Adipocyte (in vitro differentiated cells): Measurements from ENCODE around the gene LIPE.

Experiments used
- DNase-seq: peaks from one replicate; pipeline ENCODE4 v3.0.0-alpha.2; 2015; ENCODE audit warnings: low read depth
- H3K27me3 ChIP-seq: replicated peaks from 2 replicates; pipeline ENCODE4 v1.7.0; 2013; ENCODE audit warnings: mild to moderate bottlenecking, low read length, moderate library complexity; ENCODE audit not compliant: control insufficient read depth, insufficient read depth
- H3K36me3 ChIP-seq: 2 replicates; pipeline ENCODE4 v1.7.0; 2013; ENCODE audit warnings: low read length, mild to moderate bottlenecking, moderate library complexity; ENCODE audit not compliant: control insufficient read depth, insufficient read depth, severe bottlenecking
- H3K4me1 ChIP-seq: 2 replicates; pipeline ENCODE4 v1.7.0; 2013; ENCODE audit warnings: mild to moderate bottlenecking, low read length, moderate library complexity; ENCODE audit not compliant: control insufficient read depth, insufficient read depth
- H3K4me3 ChIP-seq: 2 replicates; pipeline ENCODE4 v1.7.0; 2013; ENCODE audit warnings: mild to moderate bottlenecking, low read length, moderate library complexity
- H3K9ac ChIP-seq: 2 replicates; pipeline ENCODE4 v1.7.0; 2013; ENCODE audit warnings: mild to moderate bottlenecking, low read length, moderate library complexity
- H3K9me3 ChIP-seq: 2 replicates; pipeline ENCODE4 v1.7.0; 2013; ENCODE audit warnings: mild to moderate bottlenecking, low read length, moderate library complexity; ENCODE audit not compliant: control insufficient read depth

The LIPE gene

DNA sequence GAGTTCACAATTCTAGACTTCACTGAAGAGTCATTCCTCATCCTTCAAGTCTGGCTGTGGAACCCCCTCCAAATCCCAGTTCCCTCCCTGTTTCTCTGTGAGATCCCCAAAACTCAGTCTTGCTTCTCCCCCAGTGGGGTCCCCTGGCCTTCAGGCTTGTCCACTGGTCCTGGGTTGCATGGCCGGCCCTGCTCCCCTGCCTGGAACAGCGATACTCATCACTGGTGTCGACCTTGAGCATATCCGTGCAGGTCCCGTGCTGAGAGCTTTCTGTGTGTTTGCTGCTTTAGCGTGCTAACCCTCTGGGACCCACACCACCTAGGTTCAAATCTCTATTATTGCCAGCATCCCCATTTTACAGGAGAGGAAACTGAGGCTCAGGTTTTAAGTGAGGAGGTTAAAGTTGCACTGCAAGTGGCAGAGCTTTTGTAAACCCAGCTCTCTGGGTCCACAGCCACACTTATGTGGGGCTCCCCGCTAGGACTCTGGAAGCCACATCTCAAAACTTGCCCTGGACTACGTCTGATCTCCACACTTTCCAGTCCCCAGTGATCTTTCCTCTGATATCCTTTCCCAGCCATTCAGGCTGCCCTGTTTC, 15.5 kb downstream of the LIPE start:
- H3K4me1 ChIP-seq, result peaks cover 18% of the 10 kb centered on the region
- no peaks in the 10 kb centered on the region for H3K9me3 ChIP-seq
- peaks cover 43% of the 10 kb centered on the region for H3K36me3 ChIP-seq
- DNase-seq, result no peak
- peak overlapping the region; percentile 89 for H3K9ac ChIP-seq
- no peaks in the 10 kb centered on the region for H3K27me3 ChIP-seq
- peak overlapping the region; percentile 83 for H3K4me3 ChIP-seq

- peak overlapping the region; percentile 89 for H3K9ac ChIP-seq
- H3K4me3 ChIP-seq, result peak overlapping the region; percentile 83
- H3K36me3 ChIP-seq, result peaks cover 56% of the 10 kb centered on the region
- DNase-seq, result no peak
- peaks cover 25% of the 10 kb centered on the region for H3K4me1 ChIP-seq
- H3K9me3 ChIP-seq, result no peaks in the 10 kb centered on the region
- H3K27me3 ChIP-seq, result no peaks in the 10 kb centered on the region
Observed at GRCh38 chr19:42410371-42410770, 16.8 kb downstream of the LIPE start.

GRCh38 chr19:42409477-42409876, 17.7 kb downstream of the LIPE start:
- Histone ChIP-seq H3K27me3 (no peaks in the 10 kb centered on the region), H3K9ac (peak overlapping the region; percentile 89), H3K4me1 (peaks cover 25% of the 10 kb centered on the region), H3K4me3 (peak overlapping the region; percentile 83), H3K36me3 (peaks cover 62% of the 10 kb centered on the region), H3K9me3 (no peaks in the 10 kb centered on the region)
- DNase-seq, result no peak

- DNase-seq, result no peak
- H3K4me3 ChIP-seq, result peak overlapping the region; percentile 83
- H3K9me3 ChIP-seq, result no peaks in the 10 kb centered on the region
- H3K9ac ChIP-seq, result peak overlapping the region; percentile 89
- peaks cover 21% of the 10 kb centered on the region for H3K4me1 ChIP-seq
- peaks cover 70% of the 10 kb centered on the region for H3K36me3 ChIP-seq
- H3K27me3 ChIP-seq, result no peaks in the 10 kb centered on the region
Observed at GRCh38 chr19:42407816-42408175, 19.4 kb downstream of the LIPE start.

DNA sequence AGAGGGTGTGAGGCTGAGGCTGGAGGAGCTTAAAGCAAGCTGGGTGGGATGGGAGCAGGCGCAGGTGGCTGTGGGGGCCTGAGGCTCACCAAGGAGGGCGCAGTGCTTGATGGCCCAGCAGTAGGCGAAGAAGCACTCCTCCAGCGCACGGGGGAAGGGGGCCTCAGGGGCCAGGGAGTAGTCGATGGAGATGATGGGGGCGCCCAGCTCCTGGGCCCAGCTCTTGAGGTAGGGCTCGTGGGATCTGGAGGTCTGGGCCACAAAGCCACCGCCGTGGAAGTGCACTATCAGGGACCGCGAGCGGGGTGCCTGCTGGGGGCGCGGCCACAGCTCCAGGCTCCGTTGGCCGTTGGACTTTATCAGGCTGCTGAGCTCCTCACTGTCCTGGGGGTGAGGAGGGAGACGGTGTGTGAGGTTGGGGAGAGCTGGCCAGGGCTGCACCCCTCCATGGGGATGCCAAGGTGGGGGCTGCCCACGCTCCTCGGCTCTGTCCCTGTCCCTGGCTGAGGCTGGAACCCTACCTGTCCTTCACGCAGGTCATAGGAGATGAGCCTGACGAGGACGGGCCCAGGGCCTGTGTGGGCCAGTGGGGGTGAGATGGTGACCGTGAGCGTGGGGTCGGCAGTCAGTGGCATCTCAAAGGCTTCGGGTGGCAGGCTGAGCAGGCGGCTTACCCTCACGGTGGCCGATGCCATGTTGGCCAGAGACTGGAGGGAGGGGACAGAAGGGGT, 19.9 kb downstream of the LIPE start:
- H3K36me3 ChIP-seq, result peaks cover 74% of the 10 kb centered on the region
- H3K9ac ChIP-seq, result peak overlapping the region; percentile 26
- no peaks in the 10 kb centered on the region for H3K9me3 ChIP-seq
- H3K4me1 ChIP-seq, result peaks cover 16% of the 10 kb centered on the region
- DNase-seq, result no peak
- no peak overlapping the region for H3K4me3 ChIP-seq
- no peaks in the 10 kb centered on the region for H3K27me3 ChIP-seq

DNA sequence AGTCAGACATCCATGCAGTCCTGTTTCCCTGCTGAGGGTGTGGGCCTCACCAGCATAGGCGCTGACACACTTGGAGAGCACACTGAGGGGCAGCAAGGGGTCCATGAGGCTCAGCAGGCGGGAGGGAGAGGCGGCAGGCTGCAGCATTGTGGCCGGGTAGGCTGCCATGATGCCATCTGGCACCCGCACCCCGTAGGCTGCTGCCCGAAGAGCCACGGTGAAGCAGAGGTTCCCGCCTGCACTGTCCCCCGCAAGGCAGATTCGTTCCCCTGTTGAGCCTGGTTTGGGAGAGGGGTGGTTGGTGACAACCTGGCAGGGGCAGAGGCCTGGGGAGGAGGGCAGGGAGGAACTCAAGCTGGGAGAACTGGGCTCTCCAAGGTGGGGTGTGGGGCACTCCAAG, 21.1 kb downstream of the LIPE start:
- no peaks in the 10 kb centered on the region for H3K27me3 ChIP-seq
- no peak for DNase-seq
- peaks cover 74% of the 10 kb centered on the region for H3K36me3 ChIP-seq
- H3K9ac ChIP-seq, result peak overlapping the region; percentile 26
- peaks cover 14% of the 10 kb centered on the region for H3K4me1 ChIP-seq
- H3K4me3 ChIP-seq, result no peak overlapping the region
- H3K9me3 ChIP-seq, result no peaks in the 10 kb centered on the region

- no peaks in the 10 kb centered on the region for H3K27me3 ChIP-seq
- peaks cover 56% of the 10 kb centered on the region for H3K36me3 ChIP-seq
- no peak for DNase-seq
- H3K9me3 ChIP-seq, result no peaks in the 10 kb centered on the region
- H3K4me1 ChIP-seq, result peaks cover 10% of the 10 kb centered on the region
- no peak overlapping the region for H3K4me3 ChIP-seq
- H3K9ac ChIP-seq, result no peak overlapping the region
Observed at GRCh38 chr19:42403586-42403985, 23.6 kb downstream of the LIPE start.

GRCh38 chr19:42402376-42403116, 24.6 kb downstream of the LIPE start:
- no peak for DNase-seq
- H3K9me3 ChIP-seq, result no peaks in the 10 kb centered on the region
- peaks cover 46% of the 10 kb centered on the region for H3K36me3 ChIP-seq
- H3K4me1 ChIP-seq, result peaks cover 13% of the 10 kb centered on the region
- peak overlapping the region; percentile 69 for H3K9ac ChIP-seq
- H3K4me3 ChIP-seq, result no peak overlapping the region
- H3K27me3 ChIP-seq, result no peaks in the 10 kb centered on the region

DNA sequence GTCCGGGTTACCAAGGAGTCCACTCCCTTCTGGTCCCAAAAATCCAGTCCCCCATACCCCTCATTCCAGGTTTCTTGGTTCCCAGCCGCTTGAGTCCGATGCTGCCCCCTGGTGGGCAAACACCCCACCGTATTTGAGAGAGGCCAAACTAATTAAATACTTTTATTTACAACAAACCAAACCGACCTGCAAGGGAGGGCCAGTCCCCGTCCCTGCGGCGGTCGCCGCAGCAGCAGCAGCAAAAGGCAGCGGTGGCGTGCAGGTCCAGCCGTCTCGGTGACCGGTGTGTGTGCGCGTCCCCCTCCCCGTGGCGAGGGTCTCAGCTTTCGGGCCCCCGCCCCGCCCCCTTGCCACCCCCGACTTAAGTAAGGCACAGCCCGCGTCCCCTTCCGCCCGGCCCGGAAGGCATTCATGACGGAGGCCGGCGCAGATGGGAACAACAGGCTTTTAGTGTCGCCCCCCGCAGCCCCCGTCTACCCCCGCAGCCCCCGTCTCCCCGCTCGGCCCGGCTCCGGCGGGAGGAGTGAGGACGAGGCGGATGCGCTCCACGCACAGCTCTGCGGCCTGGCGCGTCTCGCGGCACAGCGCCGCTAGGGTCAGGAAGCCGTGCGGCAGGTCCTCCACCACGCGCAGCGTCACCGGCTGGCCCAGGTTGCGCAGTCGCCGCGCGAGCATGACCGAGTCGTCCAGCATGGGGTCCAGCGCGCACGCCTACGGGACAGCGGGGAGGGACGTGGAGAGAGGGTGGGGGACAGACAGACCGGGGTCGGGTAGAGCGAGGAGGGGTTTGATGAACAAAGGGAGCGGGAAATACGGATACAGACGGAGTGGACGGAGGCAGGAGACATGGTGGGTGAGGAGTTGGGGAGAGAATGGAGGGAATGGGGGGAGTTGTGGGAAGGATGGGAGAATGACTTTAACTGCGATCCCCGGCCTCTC, 25.6 kb downstream of the LIPE start:
- H3K4me3 ChIP-seq, result peak overlapping the region; percentile 72
- peak overlapping the region; percentile 75 for H3K9ac ChIP-seq
- peaks cover 17% of the 10 kb centered on the region for H3K4me1 ChIP-seq
- no peaks in the 10 kb centered on the region for H3K27me3 ChIP-seq
- H3K9me3 ChIP-seq, result no peaks in the 10 kb centered on the region
- peaks cover 37% of the 10 kb centered on the region for H3K36me3 ChIP-seq
- peak; percentile 92 for DNase-seq

- Histone ChIP-seq H3K36me3 (peaks cover 25% of the 10 kb centered on the region), H3K4me3 (no peak overlapping the region), H3K4me1 (peaks cover 10% of the 10 kb centered on the region), H3K27me3 (no peaks in the 10 kb centered on the region), H3K9me3 (no peaks in the 10 kb centered on the region), H3K9ac (no peak overlapping the region)
- no peak for DNase-seq
Observed at GRCh38 chr19:42400404-42400803, 26.8 kb downstream of the LIPE start.
